Measurements from ENCODE around the gene DGAT2.

Gene DGAT2, protein sequence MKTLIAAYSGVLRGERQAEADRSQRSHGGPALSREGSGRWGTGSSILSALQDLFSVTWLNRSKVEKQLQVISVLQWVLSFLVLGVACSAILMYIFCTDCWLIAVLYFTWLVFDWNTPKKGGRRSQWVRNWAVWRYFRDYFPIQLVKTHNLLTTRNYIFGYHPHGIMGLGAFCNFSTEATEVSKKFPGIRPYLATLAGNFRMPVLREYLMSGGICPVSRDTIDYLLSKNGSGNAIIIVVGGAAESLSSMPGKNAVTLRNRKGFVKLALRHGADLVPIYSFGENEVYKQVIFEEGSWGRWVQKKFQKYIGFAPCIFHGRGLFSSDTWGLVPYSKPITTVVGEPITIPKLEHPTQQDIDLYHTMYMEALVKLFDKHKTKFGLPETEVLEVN

DNA sequence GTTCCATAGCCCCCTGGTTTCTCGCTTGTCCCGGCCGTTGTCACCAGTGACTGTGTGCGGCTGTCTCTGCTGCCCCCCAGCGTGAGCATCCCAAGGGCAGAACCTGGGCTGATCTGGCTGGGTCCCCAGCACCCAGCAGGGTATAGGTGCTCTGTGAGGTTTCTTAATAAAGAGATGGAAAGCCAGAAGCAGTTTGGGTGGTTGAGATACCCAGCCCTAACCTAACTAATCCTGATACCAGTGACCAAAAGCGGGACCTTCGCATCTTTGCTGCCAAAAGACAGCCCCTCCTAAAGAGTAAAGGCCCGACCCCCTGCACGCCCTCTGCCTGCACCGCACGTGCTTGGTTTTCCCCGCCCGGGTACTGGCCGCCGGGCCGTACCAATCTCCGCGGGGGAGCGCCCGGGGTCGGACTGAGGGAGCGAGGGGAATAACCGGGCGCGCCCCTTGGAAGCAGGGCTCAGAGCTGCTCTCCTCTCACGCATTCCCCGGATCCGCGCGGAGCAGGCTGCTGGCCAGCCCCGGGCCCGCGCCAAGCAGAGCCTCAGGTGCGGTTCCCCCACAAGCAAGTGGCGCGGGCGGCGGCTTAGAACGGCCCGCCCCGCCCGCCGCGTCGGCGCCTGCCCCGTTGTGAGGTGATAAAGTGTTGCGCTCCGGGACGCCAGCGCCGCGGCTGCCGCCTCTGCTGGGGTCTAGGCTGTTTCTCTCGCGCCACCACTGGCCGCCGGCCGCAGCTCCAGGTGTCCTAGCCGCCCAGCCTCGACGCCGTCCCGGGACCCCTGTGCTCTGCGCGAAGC, at the start of gene DGAT2:
Gene DGAT2 (plus strand): TSS at position 667 of the 797 bp plus-strand sequence. CDS start 214 bp downstream, outside the sequence.
- H3K4me3 ChIP-seq (ENCODE audit: low read depth in 1 of 2, low read length in 2 of 2), result peak within 1 kb of the TSS; percentile 46 to 71
- H3K9ac ChIP-seq (ENCODE audit: low read depth in 1 of 2, low read length in 2 of 2), result peak within 1 kb of the TSS; percentile 47
- H3K27me3 ChIP-seq (ENCODE audit: control insufficient read depth in 1 of 2, insufficient read depth in 2 of 2, low read length in 2 of 2), result peaks cover 3 to 7% of the 10 kb centered on the region in 2 donors
- H3K4me1 ChIP-seq (ENCODE audit: control insufficient read depth in 1 of 2, insufficient read depth in 2 of 2, low read length in 2 of 2), result peaks cover 14 to 24% of the 10 kb centered on the region in 2 donors
- no peaks in the 10 kb centered on the region for H3K9me3 ChIP-seq (ENCODE audit: control insufficient read depth in 1 of 2, low read length in 2 of 2)
- H3K27ac ChIP-seq (ENCODE audit: low read depth, low read length), result no peak within 1 kb of the TSS
- H3K36me3 ChIP-seq (ENCODE audit: control insufficient read depth in 1 of 2, insufficient read depth in 2 of 2, low read length in 2 of 2), result no peaks in the 10 kb centered on the region

DNA sequence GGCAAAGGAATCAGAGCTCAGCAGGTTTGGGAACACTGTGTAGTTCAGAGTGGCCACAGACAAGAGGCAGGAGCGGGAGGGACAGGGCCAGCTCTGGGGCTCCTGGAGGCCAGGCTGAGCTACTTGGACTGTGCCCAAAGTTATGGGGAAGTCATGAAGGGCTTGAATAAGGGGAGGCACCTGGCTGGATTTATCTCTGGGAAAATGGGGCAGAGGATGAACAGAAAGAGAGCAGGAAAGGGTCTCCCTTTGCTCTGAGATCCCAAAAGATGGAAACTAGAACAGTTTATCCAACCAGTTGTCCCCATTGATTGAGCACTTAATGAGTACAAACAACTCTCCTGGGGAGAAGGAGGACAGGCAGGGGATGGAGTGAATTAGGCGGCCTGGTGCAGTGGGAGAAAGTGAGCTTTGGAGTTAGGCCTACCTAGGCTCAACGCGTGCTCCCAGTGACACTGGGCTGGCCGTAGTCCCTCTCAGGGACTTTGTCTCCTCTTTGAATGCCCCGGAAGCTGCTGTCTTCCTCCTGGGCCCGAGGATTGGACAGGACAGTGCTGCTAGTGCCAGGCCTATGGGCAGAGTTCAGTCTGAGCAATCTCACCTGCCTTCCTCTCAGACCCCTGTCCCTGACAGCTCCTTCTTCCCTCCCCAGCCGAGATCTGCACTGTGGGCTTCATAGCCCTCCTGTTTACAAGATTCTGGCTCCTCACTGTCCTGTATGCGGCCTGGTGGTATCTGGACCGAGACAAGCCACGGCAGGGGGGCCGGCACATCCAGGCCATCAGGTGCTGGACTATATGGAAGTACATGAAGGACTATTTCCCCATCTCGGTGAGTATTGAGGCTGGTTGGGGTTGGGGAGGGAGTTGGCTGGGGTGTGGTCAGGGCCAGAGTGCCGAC, 49.0 kb upstream of the DGAT2 start:
- peaks cover 8 to 10% of the 10 kb centered on the region in 2 donors for H3K36me3 ChIP-seq (ENCODE audit: control insufficient read depth in 1 of 2, insufficient read depth in 2 of 2, low read length in 2 of 2)
- H3K9me3 ChIP-seq (ENCODE audit: control insufficient read depth in 1 of 2, low read length in 2 of 2), result no peaks in the 10 kb centered on the region
- H3K4me3 ChIP-seq (ENCODE audit: low read depth in 1 of 2, low read length in 2 of 2), result peak overlapping the region; percentile 82 to 84
- H3K27ac ChIP-seq (ENCODE audit: low read depth, low read length), result peak overlapping the region; percentile 79
- H3K9ac ChIP-seq (ENCODE audit: low read depth in 1 of 2, low read length in 2 of 2), result peak overlapping the region; percentile 84 to 87
- H3K4me1 ChIP-seq (ENCODE audit: control insufficient read depth in 1 of 2, insufficient read depth in 2 of 2, low read length in 2 of 2), result peaks cover 43 to 45% of the 10 kb centered on the region in 2 donors
- H3K27me3 ChIP-seq (ENCODE audit: control insufficient read depth in 1 of 2, insufficient read depth in 2 of 2, low read length in 2 of 2), result no peaks in the 10 kb centered on the region

DNA sequence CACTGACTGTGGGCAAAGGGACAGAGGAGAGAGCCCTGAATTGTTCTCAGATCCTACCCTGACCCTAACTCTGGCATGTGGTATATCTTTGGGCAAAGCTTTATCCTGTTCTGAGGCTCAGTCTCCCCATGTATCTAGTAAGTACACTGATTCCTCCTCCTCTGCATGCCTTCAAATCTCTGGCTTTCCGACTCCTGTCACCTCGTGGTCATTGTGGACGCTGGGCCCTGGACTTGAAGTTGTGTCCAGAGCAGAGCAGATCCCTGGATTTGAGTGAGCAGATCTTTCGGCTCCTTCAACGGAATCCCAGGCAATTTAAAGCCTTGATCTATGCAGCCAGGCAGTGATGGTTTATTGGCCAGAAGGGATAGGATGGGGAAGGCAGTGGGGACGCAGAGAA, 47.9 kb upstream of the DGAT2 start:
- Histone ChIP-seq H3K4me3 (ENCODE audit: low read depth in 1 of 2, low read length in 2 of 2) (peak overlapping the region; percentile 82 to 84), H3K27ac (ENCODE audit: low read depth, low read length) (peak overlapping the region; percentile 44), H3K9me3 (ENCODE audit: control insufficient read depth in 1 of 2, low read length in 2 of 2) (no peaks in the 10 kb centered on the region), H3K4me1 (ENCODE audit: control insufficient read depth in 1 of 2, insufficient read depth in 2 of 2, low read length in 2 of 2) (peaks cover 43 to 45% of the 10 kb centered on the region in 2 donors), H3K9ac (ENCODE audit: low read depth in 1 of 2, low read length in 2 of 2) (peak overlapping the region; percentile 84 to 87), H3K27me3 (ENCODE audit: control insufficient read depth in 1 of 2, insufficient read depth in 2 of 2, low read length in 2 of 2) (no peaks in the 10 kb centered on the region), H3K36me3 (ENCODE audit: control insufficient read depth in 1 of 2, insufficient read depth in 2 of 2, low read length in 2 of 2) (peaks cover 8 to 14% of the 10 kb centered on the region in 2 donors)

DNA sequence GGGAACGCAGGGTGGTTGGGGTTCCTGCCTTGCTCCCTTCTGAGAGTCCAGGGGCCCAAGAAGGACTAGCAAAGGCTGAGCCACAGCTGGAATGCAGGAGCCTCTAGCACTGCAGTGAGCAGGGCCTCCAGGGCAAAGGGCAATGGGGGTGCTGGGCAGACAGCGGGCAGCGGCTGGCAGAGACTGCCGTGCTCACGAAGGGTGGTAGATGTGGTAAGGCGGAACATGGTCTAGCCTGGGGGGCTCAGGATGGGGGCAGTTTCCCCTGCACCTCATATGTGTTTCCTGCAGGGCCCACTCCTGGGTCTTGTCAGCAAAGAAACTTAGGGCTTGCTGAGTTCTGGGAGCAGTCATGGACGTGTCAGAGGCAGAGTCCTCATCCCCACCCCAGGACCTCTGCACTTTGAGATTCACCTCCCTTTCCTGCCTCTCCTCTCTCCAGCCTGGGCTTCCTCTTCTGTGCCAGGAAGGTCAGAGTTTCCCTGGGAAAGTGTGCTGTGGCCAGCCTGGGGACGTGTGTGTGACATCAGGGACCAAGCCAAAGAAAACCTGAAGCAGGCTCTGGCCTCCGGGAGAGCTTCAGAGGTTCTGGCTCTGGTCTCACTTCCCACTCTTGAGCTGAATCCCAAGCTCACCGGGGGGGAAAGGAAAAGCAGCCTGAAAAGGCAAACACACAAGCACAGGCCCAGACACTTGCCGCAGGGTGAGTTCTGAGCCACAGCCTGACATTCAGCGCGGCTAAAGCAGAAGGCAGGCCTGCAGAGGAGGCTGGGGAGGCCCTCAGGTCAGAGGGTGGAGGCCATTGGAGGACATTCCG, 46.5 kb upstream of the DGAT2 start:
- peaks cover 35 to 38% of the 10 kb centered on the region in 2 donors for H3K4me1 ChIP-seq (ENCODE audit: control insufficient read depth in 1 of 2, insufficient read depth in 2 of 2, low read length in 2 of 2)
- peak overlapping the region; percentile 84 for H3K27ac ChIP-seq (ENCODE audit: low read depth, low read length)
- peak overlapping the region; percentile 19 to 57 for H3K4me3 ChIP-seq (ENCODE audit: low read depth in 1 of 2, low read length in 2 of 2)
- peak overlapping the region; percentile 33 to 57 for H3K9ac ChIP-seq (ENCODE audit: low read depth in 1 of 2, low read length in 2 of 2)
- no peaks in the 10 kb centered on the region for H3K9me3 ChIP-seq (ENCODE audit: control insufficient read depth in 1 of 2, low read length in 2 of 2)
- no peaks in the 10 kb centered on the region for H3K27me3 ChIP-seq (ENCODE audit: control insufficient read depth in 1 of 2, insufficient read depth in 2 of 2, low read length in 2 of 2)
- H3K36me3 ChIP-seq (ENCODE audit: control insufficient read depth in 1 of 2, insufficient read depth in 2 of 2, low read length in 2 of 2), result peaks cover 9 to 22% of the 10 kb centered on the region in 2 donors

DNA sequence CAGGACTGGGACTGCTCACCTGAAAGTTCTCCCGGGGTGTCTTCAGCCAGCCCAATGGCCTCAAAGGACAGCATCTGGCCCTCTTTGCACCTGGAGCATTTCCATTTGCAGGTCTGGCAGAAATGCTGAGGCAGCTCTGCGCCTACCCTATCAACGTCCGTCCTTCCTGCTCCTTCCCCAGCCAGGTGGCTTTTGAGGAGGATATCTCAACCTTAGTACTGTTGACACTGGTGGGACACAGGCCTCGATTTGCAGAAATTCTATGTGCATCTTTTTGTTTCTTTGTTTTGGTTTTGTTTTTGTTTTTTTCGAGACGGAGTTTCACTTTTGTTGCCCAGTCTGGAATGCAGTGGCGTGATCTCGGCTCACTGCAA, 45.9 kb upstream of the DGAT2 start:
- peaks cover 32 to 35% of the 10 kb centered on the region in 2 donors for H3K4me1 ChIP-seq (ENCODE audit: control insufficient read depth in 1 of 2, insufficient read depth in 2 of 2, low read length in 2 of 2)
- no peaks in the 10 kb centered on the region for H3K27me3 ChIP-seq (ENCODE audit: control insufficient read depth in 1 of 2, insufficient read depth in 2 of 2, low read length in 2 of 2)
- peak overlapping the region; percentile 46 for H3K27ac ChIP-seq (ENCODE audit: low read depth, low read length)
- H3K9me3 ChIP-seq (ENCODE audit: control insufficient read depth in 1 of 2, low read length in 2 of 2), result no peaks in the 10 kb centered on the region
- peaks cover 15 to 28% of the 10 kb centered on the region in 2 donors for H3K36me3 ChIP-seq (ENCODE audit: control insufficient read depth in 1 of 2, insufficient read depth in 2 of 2, low read length in 2 of 2)
- H3K4me3 ChIP-seq (ENCODE audit: low read depth in 1 of 2, low read length in 2 of 2), result peak overlapping the region; percentile 19 to 57
- peak overlapping the region; percentile 33 to 53 for H3K9ac ChIP-seq (ENCODE audit: low read depth in 1 of 2, low read length in 2 of 2)

DNA sequence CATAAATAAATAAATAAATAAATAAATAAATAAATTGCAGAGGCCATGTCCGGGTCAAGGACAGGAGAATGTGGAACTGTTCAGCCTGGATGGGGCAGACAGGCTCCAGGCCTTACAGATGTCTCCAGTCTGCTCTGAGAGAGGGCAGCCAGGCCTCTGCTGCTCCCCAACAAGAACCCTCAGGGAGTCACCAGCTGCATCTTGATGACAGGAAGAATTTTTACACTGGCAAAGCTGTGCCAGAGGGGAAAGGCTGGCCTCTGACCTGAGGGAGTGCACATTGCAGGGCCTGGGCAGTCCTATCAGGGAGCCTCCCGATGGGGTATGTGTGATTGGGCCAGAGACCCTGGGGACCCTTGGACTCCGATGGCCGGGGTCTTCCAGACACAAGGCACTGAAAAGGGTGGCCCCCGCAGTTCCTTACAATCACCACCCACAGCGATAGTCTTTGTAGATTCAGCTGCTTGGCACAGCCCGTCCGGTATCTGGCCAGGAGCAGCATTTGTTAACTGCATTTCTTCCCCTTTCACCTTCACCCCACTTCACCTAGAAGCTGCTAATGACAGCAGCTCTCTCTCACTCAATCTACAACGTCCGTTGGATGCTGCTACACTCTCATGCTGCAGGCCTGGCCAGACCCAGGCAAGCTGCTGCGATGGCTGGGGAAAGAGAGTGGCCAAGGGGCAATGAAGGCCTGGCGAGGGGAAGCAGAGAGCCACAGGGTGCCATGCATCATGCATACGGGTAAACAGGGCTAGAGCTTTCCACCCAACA, 42.8 kb upstream of the DGAT2 start:
- H3K27ac ChIP-seq (ENCODE audit: low read depth, low read length), result no peak overlapping the region
- peaks cover 24 to 50% of the 10 kb centered on the region in 2 donors for H3K36me3 ChIP-seq (ENCODE audit: control insufficient read depth in 1 of 2, insufficient read depth in 2 of 2, low read length in 2 of 2)
- no peaks in the 10 kb centered on the region for H3K9me3 ChIP-seq (ENCODE audit: control insufficient read depth in 1 of 2, low read length in 2 of 2)
- H3K9ac ChIP-seq (ENCODE audit: low read depth in 1 of 2, low read length in 2 of 2), result no peak overlapping the region
- H3K4me3 ChIP-seq (ENCODE audit: low read depth in 1 of 2, low read length in 2 of 2), result no peak overlapping the region
- H3K27me3 ChIP-seq (ENCODE audit: control insufficient read depth in 1 of 2, insufficient read depth in 2 of 2, low read length in 2 of 2), result no peaks in the 10 kb centered on the region
- peaks cover 24 to 25% of the 10 kb centered on the region in 2 donors for H3K4me1 ChIP-seq (ENCODE audit: control insufficient read depth in 1 of 2, insufficient read depth in 2 of 2, low read length in 2 of 2)

DNA sequence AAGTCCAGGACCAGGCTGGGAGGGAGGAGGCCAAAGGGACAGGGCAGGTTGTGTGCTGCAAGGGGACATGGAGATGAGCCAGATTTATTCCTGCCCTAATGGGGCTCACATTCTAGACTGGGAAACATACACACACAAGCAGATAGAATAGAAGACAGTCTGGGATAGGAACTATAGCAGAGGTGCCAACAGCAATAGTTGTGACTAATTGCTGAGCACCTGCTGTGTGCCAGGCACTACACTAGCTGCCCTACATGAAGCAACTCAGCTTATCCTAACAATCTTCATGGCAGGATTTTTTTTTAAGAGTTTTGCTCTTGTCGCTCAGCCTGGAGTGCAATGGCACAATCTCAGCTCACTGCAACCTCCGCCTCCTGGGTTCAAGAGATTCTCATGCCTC, 39.6 kb upstream of the DGAT2 start:
- Histone ChIP-seq H3K27ac (ENCODE audit: low read depth, low read length) (no peak overlapping the region), H3K4me1 (ENCODE audit: control insufficient read depth in 1 of 2, insufficient read depth in 2 of 2, low read length in 2 of 2) (peaks cover 26 to 33% of the 10 kb centered on the region in 2 donors), H3K27me3 (ENCODE audit: control insufficient read depth in 1 of 2, insufficient read depth in 2 of 2, low read length in 2 of 2) (no peaks in the 10 kb centered on the region), H3K9me3 (ENCODE audit: control insufficient read depth in 1 of 2, low read length in 2 of 2) (no peaks in the 10 kb centered on the region), H3K36me3 (ENCODE audit: control insufficient read depth in 1 of 2, insufficient read depth in 2 of 2, low read length in 2 of 2) (peaks cover 26 to 59% of the 10 kb centered on the region in 2 donors), H3K9ac (ENCODE audit: low read depth in 1 of 2, low read length in 2 of 2) (no peak overlapping the region), H3K4me3 (ENCODE audit: low read depth in 1 of 2, low read length in 2 of 2) (no peak overlapping the region)

DNA sequence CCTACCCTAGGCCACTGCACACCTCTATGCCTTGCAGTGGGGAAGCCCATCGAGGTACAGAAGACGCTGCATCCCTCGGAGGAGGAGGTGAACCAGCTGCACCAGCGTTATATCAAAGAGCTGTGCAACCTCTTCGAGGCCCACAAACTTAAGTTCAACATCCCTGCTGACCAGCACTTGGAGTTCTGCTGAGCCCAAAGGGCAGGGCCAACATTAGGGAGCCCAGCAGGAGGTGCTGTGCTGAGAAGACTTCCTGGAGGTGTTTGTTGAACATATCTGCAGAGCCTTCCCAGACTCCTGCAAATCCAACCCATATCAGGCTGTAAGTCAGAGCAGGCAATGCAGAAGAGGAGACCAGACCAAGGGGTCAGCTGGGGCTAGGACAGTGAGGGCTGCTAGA, 37.5 kb upstream of the DGAT2 start:
- Histone ChIP-seq H3K36me3 (ENCODE audit: control insufficient read depth in 1 of 2, insufficient read depth in 2 of 2, low read length in 2 of 2) (peaks cover 23 to 46% of the 10 kb centered on the region in 2 donors), H3K27ac (ENCODE audit: low read depth, low read length) (no peak overlapping the region), H3K4me3 (ENCODE audit: low read depth in 1 of 2, low read length in 2 of 2) (no peak overlapping the region), H3K27me3 (ENCODE audit: control insufficient read depth in 1 of 2, insufficient read depth in 2 of 2, low read length in 2 of 2) (no peaks in the 10 kb centered on the region), H3K9ac (ENCODE audit: low read depth in 1 of 2, low read length in 2 of 2) (no peak overlapping the region), H3K4me1 (ENCODE audit: control insufficient read depth in 1 of 2, insufficient read depth in 2 of 2, low read length in 2 of 2) (peaks cover 41 to 42% of the 10 kb centered on the region in 2 donors), H3K9me3 (ENCODE audit: control insufficient read depth in 1 of 2, low read length in 2 of 2) (no peaks in the 10 kb centered on the region)
